GM20000 (cell line): ENCODE results near the gene MYO9B.
"Not testable (repeated sequence)": the region's sequence is repeated elsewhere in the genome, so short reads cannot be mapped to it uniquely, and the experiment has no call there.

Experiments
- DNase-seq: peaks from one replicate; pipeline ENCODE4 v3.0.0; 2012; ENCODE audit warnings: low spot score
- CTCF ChIP-seq: IDR thresholded peaks from 2 replicates; pipeline ENCODE4 v1.5.1; 2012; ENCODE audit warnings: mild to moderate bottlenecking, control low read depth; ENCODE audit errors: extremely low read depth, missing control alignments

Gene MYO9B

GRCh38 chr19:17156296-17156946 lies 80.8 kb downstream of the MYO9B start:
- no peak for TF ChIP-seq CTCF

GRCh38 chr19:17156947-17157302 lies 81.3 kb downstream of the MYO9B start:
- no peak for DNase-seq
- TF ChIP-seq CTCF, result no peak

More at GRCh38 chr19:17156296-17156946, 80.8 kb downstream of the MYO9B start:
- no peak for DNase-seq

GRCh38 chr19:17158584-17158983 lies 83.0 kb downstream of the MYO9B start:
- no peak for TF ChIP-seq CTCF

GRCh38 chr19:17159466-17160393 lies 84.2 kb downstream of the MYO9B start:
- no peak for TF ChIP-seq CTCF
- DNase-seq, result no peak

More at GRCh38 chr19:17158584-17158983, 83.0 kb downstream of the MYO9B start:
- no peak for DNase-seq

- no peak for TF ChIP-seq CTCF
- no peak for DNase-seq
Observed at GRCh38 chr19:17160908-17161307, 85.3 kb downstream of the MYO9B start.

GRCh38 chr19:17162131-17162530 lies 86.6 kb downstream of the MYO9B start:
- not testable (repeated sequence) for DNase-seq

- no peak for TF ChIP-seq CTCF
- DNase-seq, result no peak
Observed at GRCh38 chr19:17162580-17162979, 87.0 kb downstream of the MYO9B start.
